ENCODE data around the gene CRTC1.

CRTC1 gene

DNA sequence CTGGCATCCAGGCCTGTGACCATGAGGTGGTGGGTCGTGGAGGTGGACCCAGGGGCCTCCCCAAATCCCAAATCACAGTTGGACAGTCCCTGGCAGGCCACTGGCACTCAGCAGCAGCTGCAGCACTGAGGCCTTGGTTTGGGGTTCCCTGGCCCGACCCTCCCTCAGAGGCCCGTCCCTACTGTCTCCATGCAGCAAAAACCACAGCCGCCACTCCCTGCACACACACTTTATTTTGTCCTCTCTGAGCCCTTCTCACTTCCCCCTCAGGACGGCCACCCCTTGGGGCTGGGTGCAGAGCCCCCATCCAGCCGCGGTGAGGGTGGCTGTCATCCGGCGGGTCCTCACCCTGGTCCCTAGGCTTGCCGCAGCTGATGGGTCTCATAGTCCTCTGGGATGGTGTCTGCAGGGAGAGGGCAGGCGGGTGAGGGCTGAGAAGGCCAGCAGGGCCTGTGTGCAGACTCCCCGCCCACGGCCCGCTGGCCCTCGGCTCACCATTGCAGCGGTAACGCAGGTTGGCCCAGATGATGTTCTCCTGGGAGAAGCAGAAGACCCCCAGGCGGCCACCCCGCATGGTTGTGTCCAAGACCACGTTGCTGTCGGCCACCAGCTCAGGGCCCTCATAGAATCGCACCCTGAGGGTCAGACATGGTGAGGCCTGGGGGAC lies 99.2 kb downstream of the CRTC1 start:
- DNase-seq (ENCODE audit: low read depth in 3 of 3), result no peak

DNA sequence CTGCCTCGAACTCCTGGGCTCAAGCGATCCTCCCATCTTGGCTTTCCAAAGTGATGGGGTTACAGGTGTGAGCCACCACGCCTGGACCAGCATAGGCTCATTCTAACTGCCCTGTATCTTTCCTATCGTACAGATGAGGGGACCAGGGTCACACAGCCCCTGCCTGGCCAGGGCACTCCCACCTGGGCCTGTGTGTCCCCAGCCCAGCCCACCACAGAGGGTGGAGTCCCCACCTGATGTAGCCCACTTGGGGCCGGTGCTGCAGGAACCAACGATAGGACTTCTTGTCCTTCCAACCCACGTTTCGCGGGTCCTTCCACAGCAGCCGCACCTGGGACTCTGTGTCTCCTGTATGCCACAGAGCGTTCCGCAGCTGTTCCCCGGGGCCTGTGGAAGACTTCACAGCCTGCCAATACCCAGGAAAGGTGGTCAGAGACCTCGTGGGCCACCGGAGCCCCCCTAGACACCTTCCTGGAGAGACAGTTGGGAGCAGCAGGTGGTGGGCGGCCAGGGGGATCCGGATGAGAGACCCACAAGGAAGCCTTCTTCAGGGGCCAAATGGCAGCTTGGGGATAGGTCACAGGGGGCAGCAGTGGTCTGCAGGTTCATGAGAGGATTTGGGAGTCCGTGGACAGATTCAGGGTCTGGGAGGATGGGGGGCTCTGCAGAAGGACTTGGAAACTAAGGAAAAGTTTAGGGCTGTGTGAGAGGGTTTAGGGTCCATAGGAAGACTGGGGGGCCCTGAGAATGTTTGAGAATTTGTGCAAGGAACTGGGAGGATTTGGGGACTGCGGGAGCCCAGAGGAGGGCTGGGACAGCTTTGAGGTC lies 100.7 kb downstream of the CRTC1 start:
- DNase-seq (ENCODE audit: low read depth in 3 of 3), result no peak

DNA sequence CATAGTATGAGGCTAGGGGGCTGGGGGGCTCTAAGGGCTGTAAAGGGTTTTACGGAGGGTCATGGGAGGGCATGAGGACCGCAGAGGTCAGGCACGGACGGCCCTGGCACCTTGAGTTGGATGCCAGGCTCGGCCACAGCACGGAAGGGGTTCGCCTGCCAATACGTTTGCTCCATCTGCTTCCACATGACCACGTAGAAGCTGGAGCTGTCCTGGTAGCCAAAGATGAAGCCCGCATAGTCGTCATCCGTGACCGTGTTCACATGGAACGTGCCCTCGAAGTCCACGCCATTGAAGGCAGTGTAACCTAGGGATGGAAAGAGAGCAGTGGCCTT lies 101.3 kb downstream of the CRTC1 start:
- no peak for DNase-seq (ENCODE audit: low read depth in 3 of 3)

DNA sequence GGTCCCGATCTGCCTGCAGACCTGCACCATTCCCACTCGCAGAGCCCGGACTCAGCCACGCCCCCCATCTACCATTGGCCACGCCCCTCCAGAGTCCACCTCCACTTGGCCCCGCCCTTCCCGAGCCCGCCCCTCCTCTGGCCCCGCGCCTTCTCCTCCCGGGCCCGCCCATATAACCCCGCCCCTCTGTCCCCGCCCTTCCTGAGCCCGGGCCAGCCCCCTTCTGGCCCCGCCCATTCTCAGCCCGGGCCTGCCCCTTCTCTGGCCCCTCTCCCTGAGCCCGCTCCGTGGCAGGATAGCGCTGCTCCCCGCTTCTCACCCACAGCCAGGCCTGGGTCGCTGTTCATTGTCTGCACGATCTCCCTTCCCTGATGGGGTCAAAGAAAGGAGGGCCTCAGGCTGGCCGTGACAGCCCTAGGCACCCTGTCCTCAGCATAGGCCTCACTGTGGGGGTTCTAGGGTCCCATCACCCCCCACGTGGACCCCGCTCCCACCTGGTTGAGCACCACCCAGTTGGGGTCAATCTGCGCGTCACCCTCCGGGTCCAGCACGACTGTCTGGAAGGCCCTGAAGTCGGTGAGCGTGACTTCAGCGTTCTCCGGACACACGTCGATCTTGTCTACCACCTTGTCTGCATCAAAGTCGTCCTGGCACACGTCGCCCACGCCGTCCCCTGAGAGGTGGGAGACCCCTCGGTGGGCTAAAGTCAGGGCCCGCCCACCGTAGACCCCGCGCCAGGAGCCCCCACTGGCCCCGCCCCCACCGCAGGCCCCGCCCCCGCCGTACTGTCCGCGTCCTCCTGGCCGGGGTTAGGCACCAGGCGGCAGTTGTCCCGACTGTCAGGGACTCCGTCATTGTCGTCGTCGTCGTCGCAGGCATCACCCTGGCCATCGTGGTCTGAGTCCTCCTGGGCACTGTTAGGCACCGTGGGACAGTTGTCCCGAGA lies 102.0 kb downstream of the CRTC1 start:
- DNase-seq (ENCODE audit: low read depth in 3 of 3), result peak; percentile 37 to 48 (median 42)

DNA sequence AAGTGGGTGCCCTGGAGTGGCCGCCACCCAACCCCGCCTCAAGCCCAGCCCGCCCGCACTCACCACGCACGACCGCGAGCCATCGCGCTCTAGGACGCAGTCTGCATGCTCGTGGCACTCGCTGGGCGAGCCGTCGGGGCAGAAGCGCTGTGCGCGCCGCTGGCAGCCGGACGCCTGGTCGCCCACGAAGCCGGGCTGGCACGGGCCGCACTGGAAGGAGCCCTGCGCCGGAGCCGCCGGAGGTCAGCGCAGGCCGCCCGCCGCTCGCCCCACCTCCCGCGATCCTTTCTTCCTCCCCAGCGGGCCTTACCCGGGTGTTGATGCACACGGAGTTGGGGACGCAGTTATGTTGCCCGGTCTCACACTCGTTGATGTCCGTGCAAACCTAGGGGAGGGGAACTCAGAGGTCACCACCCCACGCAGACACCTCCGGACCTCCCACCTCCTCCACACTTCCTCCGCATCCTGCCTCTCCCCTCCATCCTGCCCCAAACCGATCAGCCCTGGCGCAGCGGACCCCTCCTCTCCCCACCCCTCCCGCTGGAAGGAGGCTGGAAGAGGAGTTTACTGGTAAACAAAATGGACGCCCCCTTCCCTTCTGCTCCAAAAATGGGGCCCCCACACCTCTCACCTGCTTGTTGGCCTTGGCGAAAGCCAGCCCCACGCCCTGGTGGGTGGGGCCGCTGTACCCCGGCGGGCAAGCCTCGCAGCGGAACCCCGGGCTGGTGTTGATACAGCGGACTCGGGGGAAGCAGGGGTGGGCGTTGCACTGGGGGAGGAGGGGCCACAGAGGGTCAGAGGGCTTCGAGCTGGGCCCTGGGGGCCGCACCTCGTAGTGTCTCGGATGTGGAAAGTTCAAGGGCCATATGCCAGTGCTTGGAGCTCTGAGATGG lies 105.3 kb downstream of the CRTC1 start:
- DNase-seq (ENCODE audit: low read depth in 3 of 3), result no peak

DNA sequence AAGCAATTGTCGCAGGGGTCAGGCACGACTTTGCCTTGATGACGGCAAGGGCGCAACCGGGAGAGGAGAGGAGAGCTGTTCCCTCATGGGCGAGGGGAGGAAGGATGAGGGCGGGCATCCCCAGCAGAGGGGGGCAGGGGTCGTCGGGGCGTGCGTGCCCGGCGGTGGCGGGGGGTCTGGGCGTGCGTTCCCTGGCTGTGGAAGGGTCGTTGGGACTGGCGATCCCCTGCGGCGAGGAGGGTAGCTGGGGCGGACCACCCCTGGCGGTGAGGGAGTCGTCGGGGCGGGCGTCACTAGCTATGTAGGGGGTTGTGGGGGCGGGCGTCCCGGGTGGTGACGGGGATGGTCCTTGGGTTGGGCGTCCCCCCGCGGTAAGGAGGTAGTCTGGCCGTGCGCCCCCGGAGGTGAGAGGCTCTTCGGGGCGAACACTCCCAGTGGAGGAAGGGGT lies 106.0 kb downstream of the CRTC1 start:
- DNase-seq (ENCODE audit: low read depth in 3 of 3), result no peak

DNA sequence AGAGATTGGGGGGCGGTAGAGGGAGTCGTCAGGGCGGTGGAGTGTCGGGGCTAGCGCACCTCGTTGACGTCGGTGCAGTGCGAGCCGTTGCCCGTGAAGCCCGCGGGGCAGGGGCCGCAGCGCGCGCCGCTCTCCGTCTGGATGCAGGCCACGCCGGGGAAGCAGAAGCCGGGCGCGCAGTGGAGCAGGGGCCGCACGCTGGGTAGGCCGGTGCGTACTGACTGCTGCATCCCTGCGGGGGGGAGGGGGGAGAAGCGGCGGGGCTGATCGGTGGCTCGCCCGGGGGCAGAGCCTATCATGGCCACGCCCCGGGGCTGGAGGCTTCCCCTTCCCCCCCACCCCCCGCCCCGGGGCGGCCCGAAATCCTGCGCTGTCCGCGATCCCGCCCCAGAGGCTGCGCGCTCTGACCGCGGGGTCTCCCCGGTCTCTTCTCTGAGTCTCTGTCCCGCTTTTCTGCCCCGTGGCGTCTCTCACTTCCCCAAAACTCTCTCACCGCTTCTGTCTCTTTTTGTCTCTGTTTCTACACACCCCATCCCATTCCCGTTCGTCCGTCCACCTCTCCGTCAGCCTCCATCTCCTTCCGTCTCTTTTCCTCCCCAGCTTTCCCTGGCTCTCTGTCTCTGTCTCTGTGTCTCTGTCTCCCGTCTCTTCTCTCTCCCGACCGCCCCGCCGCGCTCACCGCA lies 106.5 kb downstream of the CRTC1 start:
- no peak for DNase-seq (ENCODE audit: low read depth in 3 of 3)

DNA sequence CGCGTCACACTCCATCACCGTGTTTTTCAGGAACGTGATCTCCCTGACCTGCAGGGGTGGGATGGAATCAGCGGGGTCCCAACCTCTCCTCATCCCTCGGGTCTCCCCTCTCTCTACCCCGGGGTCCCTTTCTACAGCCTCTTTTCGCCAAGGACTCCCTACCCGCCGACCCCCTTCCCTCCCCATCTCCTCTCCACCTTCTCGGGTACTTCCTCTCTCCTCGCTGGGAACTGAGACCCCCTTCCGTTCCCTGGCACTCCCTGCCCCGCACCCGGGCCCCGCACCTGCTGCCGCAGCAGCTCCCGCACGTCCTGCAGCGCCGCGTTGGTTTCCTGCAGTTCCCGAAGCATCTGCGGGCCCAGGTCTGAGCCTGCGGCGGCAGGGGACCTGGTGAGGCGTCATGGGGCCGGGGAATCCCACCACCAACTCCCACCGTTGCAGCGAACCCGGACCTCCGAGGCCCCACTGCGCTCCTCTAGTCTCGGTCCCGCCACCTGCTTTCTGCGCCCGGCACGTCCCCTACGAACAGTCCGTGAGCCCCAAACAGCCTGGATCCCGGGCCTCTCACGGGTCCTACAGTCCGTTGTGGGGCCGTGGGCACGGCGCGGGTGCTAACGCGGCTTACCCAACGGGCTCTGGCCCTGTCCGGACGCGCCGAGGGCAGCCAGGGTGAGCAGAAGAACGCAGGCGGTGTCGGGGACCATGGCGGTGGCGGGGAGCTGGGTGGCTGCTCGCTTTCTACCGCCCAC lies 107.3 kb downstream of the CRTC1 start, which contains the start of gene COMP:
COMP (minus strand) TSS at position 740 of the 749 bp plus-strand sequence; CDS start at position 704, 36 bp downstream.
- no peak for DNase-seq (ENCODE audit: low read depth in 3 of 3)

DNA sequence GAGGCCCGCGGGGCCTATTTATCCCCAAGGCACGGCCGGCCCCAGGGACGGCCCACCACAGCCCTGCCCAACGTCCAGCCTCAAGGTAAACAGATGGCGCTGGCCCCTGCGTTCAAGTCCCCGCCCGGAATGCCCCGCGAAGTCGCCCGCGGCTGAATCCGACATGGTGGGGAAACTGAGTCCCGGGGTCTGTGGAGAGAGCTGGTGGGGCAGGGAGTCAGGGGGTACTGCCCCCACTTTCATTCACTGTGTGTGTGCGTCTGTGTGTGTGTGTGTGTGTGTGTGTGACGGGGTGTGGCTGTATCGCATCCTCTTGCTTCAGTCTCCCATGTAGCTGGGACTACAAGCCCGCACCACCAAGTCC lies 107.8 kb downstream of the CRTC1 start:
- no peak for DNase-seq (ENCODE audit: low read depth in 3 of 3)

DNA sequence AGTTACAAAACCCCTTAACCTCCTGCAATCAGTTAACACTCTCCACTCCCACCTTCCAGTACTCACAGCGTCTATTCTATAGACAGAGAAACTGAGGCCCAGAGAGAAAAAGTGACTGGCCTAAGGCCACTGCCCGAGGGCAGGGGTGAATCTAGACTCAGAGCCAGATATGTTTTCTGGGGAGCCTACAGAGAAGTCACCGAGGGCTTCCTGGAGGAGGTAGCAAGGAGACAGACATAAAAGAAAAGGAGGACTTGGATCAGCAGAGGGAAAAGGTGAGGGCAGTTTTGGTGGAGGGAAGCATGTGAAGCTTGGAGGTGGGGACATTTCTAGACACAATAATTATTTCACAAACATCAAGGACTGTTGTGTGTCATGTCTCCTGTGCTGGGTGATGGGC lies 109.2 kb downstream of the CRTC1 start:
- no peak for DNase-seq (ENCODE audit: low read depth in 3 of 3)

DNA sequence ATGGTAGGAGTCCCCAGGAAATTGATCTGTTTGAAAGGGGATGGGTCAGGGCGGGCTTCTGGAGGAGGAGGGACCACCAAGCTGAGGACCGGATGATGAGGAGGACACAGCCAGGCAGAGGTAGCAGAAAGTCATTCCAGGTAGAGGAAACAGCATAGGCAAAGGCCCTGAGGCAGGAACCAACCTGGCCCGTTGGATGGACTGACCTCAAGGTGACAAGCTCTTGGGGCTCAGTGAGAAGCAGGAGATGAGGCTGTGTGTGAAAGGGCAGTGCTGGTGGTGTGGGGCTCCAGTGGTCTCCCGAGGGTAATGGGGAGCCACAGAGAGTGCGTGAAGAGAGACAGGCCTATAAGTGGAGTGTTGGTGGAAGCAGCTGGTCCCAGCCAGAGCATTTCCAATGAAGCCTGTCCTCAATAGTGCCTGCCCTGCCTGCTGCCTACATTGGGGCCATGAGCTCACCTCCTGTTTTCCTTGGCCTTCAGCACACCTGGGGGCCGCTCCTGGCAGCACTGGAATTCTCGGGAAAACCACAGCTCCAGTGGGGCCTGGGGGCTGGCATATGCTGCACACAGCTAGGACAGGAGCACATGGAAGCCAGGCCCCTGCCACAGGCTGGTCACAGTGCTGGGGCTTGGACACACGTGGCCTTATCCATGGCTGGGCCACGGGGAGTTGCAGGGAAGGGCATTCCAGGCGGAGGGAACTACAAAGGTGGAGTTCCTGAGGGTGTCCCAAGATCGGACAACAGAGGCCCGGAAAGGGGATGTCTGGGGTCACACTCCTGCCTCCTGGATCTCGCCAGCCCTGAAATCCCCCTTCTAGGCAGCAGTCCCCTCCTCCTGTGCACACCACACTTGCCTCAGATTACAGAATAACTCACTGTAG lies 109.9 kb downstream of the CRTC1 start:
- DNase-seq (ENCODE audit: low read depth in 3 of 3), result no peak

DNA sequence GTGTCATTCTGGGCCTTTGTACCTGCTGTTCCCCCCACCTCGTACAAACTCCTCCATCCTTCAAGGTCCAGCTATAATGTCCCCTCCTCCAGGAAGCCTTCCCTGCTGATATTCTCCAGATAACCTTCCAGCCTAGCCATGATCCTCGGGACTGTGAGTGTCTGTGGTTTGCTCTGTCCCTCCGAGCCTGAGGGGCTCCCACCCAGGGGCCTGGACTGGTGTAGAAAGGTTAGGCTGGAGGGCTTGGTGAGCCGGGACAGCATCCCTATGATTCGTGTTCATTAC lies 110.5 kb downstream of the CRTC1 start:
- DNase-seq (ENCODE audit: low read depth in 3 of 3), result no peak

DNA sequence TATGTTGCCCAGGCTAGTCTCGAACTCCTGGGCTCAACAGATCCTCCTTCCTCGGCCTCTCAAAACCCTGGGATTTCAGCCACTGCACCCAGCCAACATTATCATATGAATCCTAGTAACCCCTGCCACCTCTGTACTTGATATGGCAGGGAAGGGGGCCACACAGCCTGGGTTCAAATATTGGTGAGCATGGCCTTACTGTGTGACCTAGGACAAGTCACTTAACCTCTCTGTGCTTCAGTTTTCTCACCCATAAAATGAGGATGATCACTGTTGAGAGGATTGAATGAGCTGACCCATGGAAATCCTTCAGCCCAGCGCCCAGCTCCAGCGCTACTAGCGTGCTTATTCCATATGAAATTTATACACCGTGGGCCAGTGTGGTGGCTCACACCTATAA lies 111.2 kb downstream of the CRTC1 start:
- DNase-seq (ENCODE audit: low read depth in 3 of 3), result no peak

DNA sequence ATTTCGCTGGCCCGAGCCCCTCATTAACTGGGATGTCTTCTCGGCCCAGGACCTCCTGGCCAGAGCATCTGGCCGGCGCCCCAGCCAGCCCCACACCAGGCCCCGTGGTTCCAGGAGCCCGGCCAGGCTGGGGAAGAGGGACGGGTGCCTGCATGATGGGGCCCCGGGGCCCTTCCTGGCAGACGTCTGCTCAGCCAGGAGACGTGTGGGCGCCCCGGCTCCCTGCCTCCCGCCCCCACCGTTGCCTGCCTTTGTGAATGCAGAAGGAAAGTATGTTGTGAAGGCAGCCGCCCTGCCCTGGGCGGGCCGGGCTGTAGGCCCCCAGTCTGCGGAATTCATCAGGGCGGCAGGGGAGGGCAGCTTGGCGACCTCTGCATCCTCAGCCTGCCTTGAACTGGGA lies 112.1 kb downstream of the CRTC1 start:
- no peak for DNase-seq (ENCODE audit: low read depth in 3 of 3)

DNA sequence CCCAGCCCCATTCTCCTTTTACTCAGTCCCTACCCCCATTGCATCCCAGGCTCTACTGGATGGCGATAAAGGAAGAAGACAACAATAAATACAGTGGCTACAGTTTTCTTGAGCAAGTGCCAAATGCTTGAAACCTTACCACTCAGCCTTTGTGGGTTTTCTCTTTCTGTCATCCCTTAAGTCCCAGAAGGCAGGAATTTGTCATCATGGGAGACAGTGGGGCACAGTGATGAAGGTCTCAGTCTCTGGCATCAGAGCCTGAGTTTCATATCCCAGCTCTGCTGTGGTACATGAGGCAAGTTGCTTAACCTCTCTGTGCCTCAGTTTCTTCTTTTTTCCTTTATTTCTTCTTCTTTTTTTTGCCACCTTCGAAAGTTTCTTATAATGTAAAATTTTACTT lies 112.8 kb downstream of the CRTC1 start:
- no peak for DNase-seq (ENCODE audit: low read depth in 3 of 3)

DNA sequence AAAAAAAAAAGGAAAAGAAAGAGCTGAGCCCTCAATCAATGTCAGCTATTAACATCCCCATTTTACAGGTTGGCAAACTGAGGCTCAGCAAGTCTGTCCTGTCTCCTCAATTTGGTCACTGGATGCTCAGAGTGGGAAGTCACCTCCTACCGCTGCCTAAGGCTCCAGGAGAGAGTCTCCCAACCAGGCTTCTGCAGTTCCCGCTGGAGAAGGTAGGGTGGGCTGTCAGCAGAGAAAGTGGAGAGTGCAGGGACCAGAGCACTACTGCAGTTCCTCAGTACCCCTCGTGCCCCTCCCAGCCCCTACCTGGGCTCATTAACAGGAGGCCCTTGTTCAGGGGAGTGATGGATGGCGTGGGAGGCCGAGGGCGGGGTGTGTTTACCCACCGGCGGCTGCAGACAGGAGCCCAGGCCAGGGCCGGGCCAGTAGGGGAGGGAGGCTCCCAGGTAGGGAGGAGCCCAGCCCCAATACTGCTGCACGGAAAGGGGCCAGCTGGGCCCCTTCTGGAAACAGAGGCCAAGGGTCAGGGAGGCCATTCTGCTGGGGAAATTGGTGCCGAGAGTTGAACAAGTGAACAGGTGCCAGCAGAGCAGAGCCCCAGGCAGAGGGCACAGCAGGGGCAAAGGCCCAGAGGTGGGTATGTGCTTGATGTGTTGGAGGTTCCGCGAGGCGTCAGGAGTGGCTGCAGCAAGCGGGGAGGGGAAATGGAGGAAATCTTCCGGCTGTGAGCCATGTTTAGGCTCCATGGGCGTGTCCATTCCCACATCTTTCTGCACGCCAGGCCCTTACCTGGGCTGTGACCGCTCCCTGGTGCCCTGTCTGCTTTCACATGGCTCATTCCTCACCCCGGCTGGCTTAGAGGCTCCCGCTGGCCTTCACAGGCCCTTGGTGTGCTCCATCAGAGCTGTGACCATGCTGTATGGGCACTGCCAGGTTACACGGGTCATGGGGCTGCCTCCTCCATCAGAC lies 115.2 kb downstream of the CRTC1 start:
- no peak for DNase-seq (ENCODE audit: low read depth in 3 of 3)

DNA sequence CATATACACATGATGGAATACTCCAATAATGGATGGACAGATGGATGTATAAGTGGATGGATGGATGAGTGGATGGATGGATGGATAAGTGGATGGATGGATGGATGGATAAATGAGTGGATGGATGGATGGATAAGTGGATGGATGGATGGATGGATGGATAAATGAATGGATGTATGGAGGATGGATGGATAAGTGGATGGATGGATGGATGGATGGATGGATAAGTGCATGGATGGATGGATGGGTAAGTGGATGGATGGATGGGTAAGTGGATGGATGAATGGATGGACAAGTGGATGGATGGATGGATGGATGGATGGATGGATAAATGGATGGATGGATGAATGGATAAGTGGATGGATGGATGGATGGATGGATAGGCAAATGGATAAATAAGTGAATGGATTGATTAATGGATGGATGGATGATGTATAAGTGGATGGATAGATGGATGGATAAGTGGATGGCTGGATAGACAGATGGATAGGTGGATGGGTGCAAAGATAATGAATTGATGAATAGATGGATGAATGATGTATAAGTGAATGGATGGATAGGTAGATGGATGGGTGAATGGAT lies 116.0 kb downstream of the CRTC1 start:
- DNase-seq (ENCODE audit: low read depth in 3 of 3), result no peak

DNA sequence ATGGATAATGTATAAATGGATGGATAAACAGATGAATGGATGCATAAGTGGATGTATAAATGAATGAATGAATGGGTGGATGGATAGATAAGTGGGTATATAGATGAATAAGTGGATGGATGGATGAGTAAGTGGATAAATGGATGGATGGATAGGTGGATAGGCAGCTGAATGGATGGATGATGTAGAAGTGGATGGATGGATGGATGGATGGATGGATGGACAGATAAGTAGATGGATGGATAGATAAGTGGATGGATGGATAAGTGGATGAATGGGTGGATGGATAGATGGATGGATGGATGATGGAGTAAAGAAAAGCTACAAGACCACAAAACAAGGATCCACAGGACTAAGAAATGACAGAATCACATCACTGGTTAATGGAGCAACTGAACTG lies 116.6 kb downstream of the CRTC1 start:
- no peak for DNase-seq (ENCODE audit: low read depth in 3 of 3)
